IMR-90 (cell line): ENCODE results near the gene MAPK8IP1. TPM values are rescaled to one million over a fixed set of nuclear protein-coding genes. Genes with fewer than 3 reads are reported as not detected.

Experiments used
- ATAC-seq: fragments of 200-7000 bp; cut with Tn5 transposase; 2 replicates; pipeline ENCODE4 v1.9.1; 2020; ENCODE audit warnings: low read depth, mild to moderate bottlenecking, moderate library complexity
- BruUV-seq: library from RNA; stranded (reverse); fragments of 400-500 nt; replicated peaks from 2 replicates; lab custom pipeline; 2021; lab: Mats Ljungman, UMichigan
- CTCF ChIA-PET: fragments of 300-600 bp; formaldehyde crosslinking; extraction: SDS; loops from one replicate; lab custom pipeline; 2021; ENCODE audit warnings: antibody characterized with exemption; lab: Yijun Ruan, JAX
- POLR2A ChIA-PET: fragments of 300-600 bp; sonication (Branson Sonifier 250); formaldehyde crosslinking; loops from one replicate; lab custom pipeline; 2022; ENCODE audit warnings: antibody characterized with exemption; ENCODE audit not compliant: unreplicated experiment; lab: Charles Lee
- DNase-seq: peaks from one replicate; pipeline ENCODE4 v3.0.0; 2013
- H2AFZ ChIP-seq: replicated peaks from 2 replicates; pipeline ENCODE3; 2013; ENCODE audit warnings: low read length, mild to moderate bottlenecking; ENCODE audit not compliant: poor library complexity
- H2AK5ac ChIP-seq: 2 replicates; pipeline ENCODE4 v1.6.1; 2013; ENCODE audit warnings: low read depth, low read length, inconsistent platforms
- H2AK9ac ChIP-seq: replicated peaks from 2 replicates; pipeline ENCODE3; 2013; ENCODE audit warnings: mild to moderate bottlenecking, low read depth, low read length, moderate library complexity; ENCODE audit not compliant: poor library complexity
- H2BK120ac ChIP-seq: 2 replicates; pipeline ENCODE4 v1.6.1; 2013; ENCODE audit warnings: low read depth, low read length, inconsistent platforms
- H2BK15ac ChIP-seq: 3 replicates; pipeline ENCODE4 v1.6.1; 2013; ENCODE audit warnings: low read depth, low read length, inconsistent platforms
- H2BK20ac ChIP-seq: 2 replicates; pipeline ENCODE4 v1.6.1; 2013; ENCODE audit warnings: low read depth, mild to moderate bottlenecking, inconsistent platforms, low read length, moderate library complexity
- H2BK5ac ChIP-seq: 2 replicates; pipeline ENCODE4 v1.6.1; 2013; ENCODE audit warnings: mild to moderate bottlenecking, low read depth, low read length, inconsistent platforms; ENCODE audit not compliant: poor library complexity, severe bottlenecking
- H3K14ac ChIP-seq: replicated peaks from 2 replicates; pipeline ENCODE4 v1.6.1; 2013; ENCODE audit warnings: low read depth, low read length, inconsistent platforms
- H3K18ac ChIP-seq: 2 replicates; pipeline ENCODE4 v1.6.1; 2013; ENCODE audit warnings: low read depth, low read length, control low read depth
- H3K23ac ChIP-seq: 2 replicates; pipeline ENCODE4 v1.6.1; 2013; ENCODE audit warnings: low read depth, low read length, inconsistent platforms
- H3K27ac ChIP-seq: 2 replicates; pipeline ENCODE4 v1.5.1; 2013; ENCODE audit warnings: mild to moderate bottlenecking, control low read depth, low read length; ENCODE audit not compliant: insufficient read depth
- H3K27me3 ChIP-seq: 2 replicates; pipeline ENCODE4 v1.6.1; 2013; ENCODE audit warnings: low read length; ENCODE audit not compliant: control insufficient read depth, insufficient read depth
- H3K36me3 ChIP-seq: 2 replicates; pipeline ENCODE4 v1.6.1; 2013; ENCODE audit warnings: low read length, mixed read lengths; ENCODE audit not compliant: control insufficient read depth, insufficient read depth
- H3K4ac ChIP-seq: 2 replicates; pipeline ENCODE4 v1.6.1; 2013; ENCODE audit warnings: low read depth, low read length, inconsistent platforms
- H3K4me1 ChIP-seq: 2 replicates; pipeline ENCODE4 v1.6.1; 2013; ENCODE audit warnings: low read length, mixed read lengths; ENCODE audit not compliant: control insufficient read depth, insufficient read depth
- H3K4me2 ChIP-seq: 2 replicates; pipeline ENCODE4 v1.6.1; 2013; ENCODE audit warnings: low read depth, mild to moderate bottlenecking, control low read depth, low read length, moderate library complexity
- H3K4me3 ChIP-seq: 2 replicates; pipeline ENCODE4 v1.5.1; 2013; ENCODE audit warnings: low read depth, mild to moderate bottlenecking, control low read depth, low read length, moderate library complexity; ENCODE audit not compliant: insufficient read depth
- H3K56ac ChIP-seq: 2 replicates; pipeline ENCODE4 v1.6.1; 2013; ENCODE audit warnings: low read length, inconsistent platforms; ENCODE audit not compliant: insufficient read depth; ENCODE audit errors: extremely low read depth
- H3K79me1 ChIP-seq, 2 experiments: 2 replicates each; pipeline ENCODE4 v1.6.1; 2013; ENCODE audit warnings: low read length in 2 of 2, inconsistent platforms in 1 of 2, low read depth in 1 of 2
- H3K9ac ChIP-seq: 2 replicates; pipeline ENCODE4 v1.6.1; 2013; ENCODE audit warnings: low read depth, low read length, control low read depth
- H3K9me1 ChIP-seq: 2 replicates; pipeline ENCODE4 v1.6.1; 2013; ENCODE audit warnings: low read length, inconsistent platforms; ENCODE audit not compliant: insufficient read depth
- H3K9me3 ChIP-seq: 2 replicates; pipeline ENCODE4 v1.6.1; 2013; ENCODE audit warnings: low read length; ENCODE audit not compliant: control insufficient read depth, insufficient read depth
- H4K20me1 ChIP-seq: 2 replicates; pipeline ENCODE4 v1.6.1; 2013; ENCODE audit warnings: low read length, inconsistent platforms; ENCODE audit not compliant: insufficient read depth
- H4K5ac ChIP-seq: 2 replicates; pipeline ENCODE4 v1.6.1; 2013; ENCODE audit warnings: mild to moderate bottlenecking, low read depth, low read length, control low read depth
- H4K8ac ChIP-seq, 2 experiments: 2 replicates each; pipeline ENCODE4 v1.6.1; 2013; ENCODE audit warnings: low read depth in 2 of 2, low read length in 2 of 2, control low read depth in 1 of 2, inconsistent platforms in 1 of 2
- H4K91ac ChIP-seq: 2 replicates; pipeline ENCODE4 v1.6.1; 2013; ENCODE audit warnings: low read depth, low read length, inconsistent platforms; ENCODE audit not compliant: insufficient read depth
- BHLHE40 ChIP-seq: fragments of 150-350 bp; IDR thresholded peaks from 2 replicates; pipeline ENCODE4 v1.6.1; 2016; ENCODE audit warnings: mild to moderate bottlenecking, low read depth, low read length
- CEBPB ChIP-seq: IDR thresholded peaks from 2 replicates; pipeline ENCODE4 v1.6.1; 2012; ENCODE audit warnings: low read depth, low read length, improper control_type of control experiment
- CHD1 ChIP-seq: IDR thresholded peaks from 2 replicates; pipeline ENCODE4 v1.6.1; 2012; ENCODE audit warnings: low read depth, low read length, improper control_type of control experiment
- CTCF ChIP-seq: conservative IDR thresholded peaks from 2 replicates; pipeline ENCODE4 v1.5.1; 2012; ENCODE audit warnings: mild to moderate bottlenecking, low read depth, low read length, improper control_type of control experiment
- ELK1 ChIP-seq: fragments of 150-350 bp; IDR thresholded peaks from 2 replicates; pipeline ENCODE4 v1.6.1; 2016; ENCODE audit warnings: low read depth, mild to moderate bottlenecking, low read length, moderate library complexity, borderline replicate concordance
- FOS ChIP-seq: fragments of 150-350 bp; IDR thresholded peaks from 2 replicates; pipeline ENCODE4 v1.6.1; 2016; ENCODE audit warnings: low read depth, low read length
- MAFK ChIP-seq: IDR thresholded peaks from 2 replicates; pipeline ENCODE4 v1.6.1; 2012; ENCODE audit warnings: low read depth, low read length, improper control_type of control experiment
- MAZ ChIP-seq: IDR thresholded peaks from 2 replicates; pipeline ENCODE4 v1.6.1; 2012; ENCODE audit warnings: low read depth, mild to moderate bottlenecking, low read length, improper control_type of control experiment, moderate library complexity, borderline replicate concordance
- MXI1 ChIP-seq: IDR thresholded peaks from 2 replicates; pipeline ENCODE4 v1.6.1; 2012; ENCODE audit warnings: low read depth, mild to moderate bottlenecking, low read length, moderate library complexity, borderline replicate concordance
- NFE2L2 ChIP-seq: fragments of 150-350 bp; IDR thresholded peaks from 2 replicates; pipeline ENCODE4 v1.6.1; 2016; ENCODE audit warnings: low read depth, mild to moderate bottlenecking, low read length
- RAD21 ChIP-seq: IDR thresholded peaks from 2 replicates; pipeline ENCODE4 v1.6.1; 2012; ENCODE audit warnings: low read length, improper control_type of control experiment
- RCOR1 ChIP-seq: IDR thresholded peaks from 2 replicates; pipeline ENCODE4 v1.6.1; 2012; ENCODE audit warnings: mild to moderate bottlenecking, low read length, improper control_type of control experiment; ENCODE audit not compliant: insufficient replicate concordance
- RFX5 ChIP-seq: IDR thresholded peaks from 2 replicates; pipeline ENCODE4 v1.8.0; 2012; ENCODE audit warnings: low read depth, mild to moderate bottlenecking, low read length, moderate library complexity
- SMC3 ChIP-seq: fragments of 150-350 bp; IDR thresholded peaks from 2 replicates; pipeline ENCODE4 v1.6.1; 2016; ENCODE audit warnings: low read depth, mild to moderate bottlenecking, antibody characterized with exemption, low read length, moderate library complexity
- WGBS, 2 experiments: methylation state at CpG; one replicate each; pipeline versions ENCODE4 v1.1.5 to v1.1.7; 2013; ENCODE audit warnings: missing lambda C conversion rate in 2 of 2; ENCODE audit not compliant: insufficient read length in 1 of 2; ENCODE audit errors: extremely low coverage in 2 of 2; 5-methylcytosine and 5-hydroxymethylcytosine counted together
- dilution Hi-C: fragments of 300-500 bp; cut with HindIII; formaldehyde crosslinking; loops from one replicate; pipeline ENCODE4 v1.14.3; 2018; ENCODE audit warnings: low sequenced_read_pairs; ENCODE audit not compliant: unreplicated experiment
- in situ Hi-C: fragments of 300-500 bp; cut with MboI; formaldehyde crosslinking; loops from 3 replicates; pipeline ENCODE4 v1.14.3; 2019; ENCODE audit warnings: low sequenced_read_pairs, inconsistent platforms, mixed read lengths
- intact Hi-C: fragments of 100-400 bp; cut with micrococcal nuclease; formaldehyde crosslinking; loops from 2 replicates; pipeline ENCODE4 v1.10.0; 2022
- polyA plus RNA-seq, 3 experiments: library from polyadenylated mRNA; depleted of rRNA; stranded (reverse); fragments of >200 nt; gene quantifications; 2 replicates each; pipeline ENCODE4 v1.2.3, GENCODE V29; 2012; ENCODE audit warnings: low replicate concordance in 1 of 3
- total RNA-seq: library from RNA; depleted of rRNA; stranded (reverse); fragments of >200 nt; gene quantifications from 2 replicates; pipeline ENCODE4 v1.2.3, GENCODE V29; 2012
- TF ChIP-seq, protein P1 (sequence below): fragments of 150-350 bp; IDR thresholded peaks from 2 replicates; pipeline ENCODE4 v1.6.1; 2017; ENCODE audit warnings: mild to moderate bottlenecking, antibody characterized with exemption, low read length, low read depth

The MAPK8IP1 gene
- total and polyA plus RNA-seq, 2 of the 4 experiments (the other 2 are of a cell fraction) = 6.5 to 9.6 TPM

- Histone ChIP-seq H3K79me1 (peaks cover 0 to 8% of the 10 kb centered on the region in 2 experiments; a peak in 3 of 4 replicates), H2AK5ac (no peak overlapping the region), H4K5ac (no peak overlapping the region), H3K27me3 (no peaks in the 10 kb centered on the region), H2BK5ac (no peak overlapping the region), H3K9ac (no peak overlapping the region), H3K4ac (no peak overlapping the region), H2BK20ac (no peak overlapping the region), H3K4me1 (peaks cover 15% of the 10 kb centered on the region), H3K4me2 (no peak overlapping the region), H3K4me3 (no peak overlapping the region), H2BK15ac (no peak overlapping the region), H3K27ac (no peak overlapping the region), H3K14ac (no peak overlapping the region), H2BK120ac (no peak overlapping the region), H3K56ac (no peak overlapping the region), H3K36me3 (peaks cover 51% of the 10 kb centered on the region), H3K18ac (no peak overlapping the region), H3K9me1 (peaks cover 14% of the 10 kb centered on the region), H3K23ac (no peak overlapping the region), H2AFZ (no peak overlapping the region), H4K8ac (no peak overlapping the region), H3K9me3 (no peaks in the 10 kb centered on the region), H4K91ac (no peak overlapping the region), H4K20me1 (peaks cover 11% of the 10 kb centered on the region), H2AK9ac (no peak overlapping the region)
- dilution Hi-C loops (no loop called here), in situ Hi-C loops (no loop called here), intact Hi-C loops (no loop called here)
- ATAC-seq (no peak), DNase-seq (no peak)
- 97% methylated on average over 6 of the region's 12 CpGs; no CpG with 5 or more reads in 1 of the 2 experiments for WGBS, 2 experiments
- ChIA-PET POLR2A (no interaction called here), CTCF (no interaction called here)
- BruUV-seq = no TSS peak
- TF ChIP-seq CEBPB (no peak), BHLHE40 (no peak), MAZ (no peak), RCOR1 (no peak), CHD1 (no peak), SMC3 (no peak), CTCF (no peak), NFE2L2 (no peak), MAFK (no peak), RFX5 (no peak), RAD21 (no peak), MXI1 (no peak), FOS (no peak), ELK1 (no peak)
- TF ChIP-seq, protein P1, sequence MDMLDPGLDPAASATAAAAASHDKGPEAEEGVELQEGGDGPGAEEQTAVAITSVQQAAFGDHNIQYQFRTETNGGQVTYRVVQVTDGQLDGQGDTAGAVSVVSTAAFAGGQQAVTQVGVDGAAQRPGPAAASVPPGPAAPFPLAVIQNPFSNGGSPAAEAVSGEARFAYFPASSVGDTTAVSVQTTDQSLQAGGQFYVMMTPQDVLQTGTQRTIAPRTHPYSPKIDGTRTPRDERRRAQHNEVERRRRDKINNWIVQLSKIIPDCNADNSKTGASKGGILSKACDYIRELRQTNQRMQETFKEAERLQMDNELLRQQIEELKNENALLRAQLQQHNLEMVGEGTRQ = no peak
These were observed 15.9 kb upstream of the MAPK8IP1 start for GRCh38 chr11:45869551-45869950.
